Measurements from ENCODE around the gene PRSS8.

- no peak for TF ChIP-seq CTCF (IDR thresholded peaks at IDR 0.05)
- no peak for TF ChIP-seq POLR2A (IDR thresholded peaks at IDR 0.05)
These were observed 748 bp upstream of the PRSS8 start for GRCh38 chr16:31136287-31136662.
